SK-N-MC (cell line): Measurements from ENCODE around the gene ZNF780B.

Experiments
- EZH2 ChIP-seq: fragments of 200-600 bp; sonication (generic); IDR thresholded peaks from one replicate; pipeline ENCODE4 v1.6.1; 2017; ENCODE audit warnings: antibody characterized with exemption
- FOXP2 ChIP-seq: optimal IDR thresholded peaks from 2 replicates; pipeline ENCODE3; 2011; ENCODE audit warnings: mild to moderate bottlenecking, moderate library complexity; ENCODE audit not compliant: insufficient read depth; ENCODE audit errors: extremely low read length, control extremely low read depth
- POLR2AphosphoS5 ChIP-seq: IDR thresholded peaks from 2 replicates; pipeline ENCODE4 v1.6.1; 2012; ENCODE audit warnings: mild to moderate bottlenecking, low read depth, low read length, borderline replicate concordance

GRCh38 chr19:40078377-40078776, 22.3 kb upstream of the ZNF780B start:
- TF ChIP-seq EZH2 (no peak), POLR2AphosphoS5 (no peak), FOXP2 (no peak)
